Hepatocyte (in vitro differentiated cells): ENCODE measurements around the gene TMCO4.

Source experiments
- EZH2phosphoT487 ChIP-seq: fragments of 200-600 bp; sonication (generic); IDR thresholded peaks from one replicate; pipeline ENCODE4 v1.6.1; 2018; ENCODE audit warnings: antibody characterized with exemption, mild to moderate bottlenecking, low read depth, moderate library complexity; ENCODE audit not compliant: unreplicated experiment, severe bottlenecking
- TF ChIP-seq, protein P1 (sequence below): fragments of 200-600 bp; sonication (generic); IDR thresholded peaks from 2 replicates; pipeline ENCODE4 v1.5.1; 2016; ENCODE audit warnings: antibody characterized with exemption, mild to moderate bottlenecking; ENCODE audit not compliant: poor library complexity

DNA sequence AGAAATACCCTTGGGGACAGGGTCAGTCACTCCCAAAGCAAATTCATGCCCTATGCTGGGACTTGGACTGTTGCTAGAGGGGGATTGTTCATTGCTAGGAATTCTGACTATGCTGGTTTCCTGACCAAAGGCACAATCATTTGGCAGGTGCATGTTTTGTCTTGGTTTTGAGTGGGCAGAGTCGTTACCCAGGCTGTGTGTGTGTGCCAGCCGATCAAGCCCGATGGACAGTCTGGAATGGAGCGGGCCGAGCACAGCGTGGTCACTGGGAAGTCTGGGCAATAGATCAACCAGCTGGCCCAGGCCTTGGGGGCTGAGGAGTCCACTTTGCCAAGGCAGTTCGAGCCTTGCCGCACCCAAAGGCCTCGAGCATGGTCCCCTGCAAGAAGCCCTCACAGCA is 74.1 kb downstream of the TMCO4 start:
- TF ChIP-seq, protein P1, sequence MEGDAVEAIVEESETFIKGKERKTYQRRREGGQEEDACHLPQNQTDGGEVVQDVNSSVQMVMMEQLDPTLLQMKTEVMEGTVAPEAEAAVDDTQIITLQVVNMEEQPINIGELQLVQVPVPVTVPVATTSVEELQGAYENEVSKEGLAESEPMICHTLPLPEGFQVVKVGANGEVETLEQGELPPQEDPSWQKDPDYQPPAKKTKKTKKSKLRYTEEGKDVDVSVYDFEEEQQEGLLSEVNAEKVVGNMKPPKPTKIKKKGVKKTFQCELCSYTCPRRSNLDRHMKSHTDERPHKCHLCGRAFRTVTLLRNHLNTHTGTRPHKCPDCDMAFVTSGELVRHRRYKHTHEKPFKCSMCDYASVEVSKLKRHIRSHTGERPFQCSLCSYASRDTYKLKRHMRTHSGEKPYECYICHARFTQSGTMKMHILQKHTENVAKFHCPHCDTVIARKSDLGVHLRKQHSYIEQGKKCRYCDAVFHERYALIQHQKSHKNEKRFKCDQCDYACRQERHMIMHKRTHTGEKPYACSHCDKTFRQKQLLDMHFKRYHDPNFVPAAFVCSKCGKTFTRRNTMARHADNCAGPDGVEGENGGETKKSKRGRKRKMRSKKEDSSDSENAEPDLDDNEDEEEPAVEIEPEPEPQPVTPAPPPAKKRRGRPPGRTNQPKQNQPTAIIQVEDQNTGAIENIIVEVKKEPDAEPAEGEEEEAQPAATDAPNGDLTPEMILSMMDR: no peak
- TF ChIP-seq EZH2phosphoT487: no peak
